ENCODE results near the gene WWP2.

DNA sequence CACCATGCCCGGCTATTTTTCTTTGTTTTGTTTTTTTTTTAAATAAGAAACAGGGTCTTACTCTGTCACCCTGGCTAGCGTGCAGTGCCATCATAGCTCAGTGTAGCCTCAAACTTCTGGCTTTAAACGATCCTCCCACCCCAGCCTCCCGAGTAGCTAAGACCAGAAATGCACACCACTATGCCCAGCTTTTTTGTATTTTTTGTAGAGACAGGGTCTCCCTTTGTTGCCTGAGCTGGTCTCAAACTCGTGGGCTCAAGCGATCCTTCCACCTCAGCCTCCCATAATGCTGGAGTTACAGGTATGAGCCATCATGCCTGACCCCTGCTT, 59.7 kb downstream of the WWP2 start:
- TF ChIP-seq ZNF138 (tag by site-specific recombination; IDR thresholded peaks at IDR 0.05; ENCODE audit: borderline replicate concordance) (no peak), ZBTB17 (tag by site-specific recombination; IDR thresholded peaks at IDR 0.05) (no peak), CTCF (tag by site-specific recombination; IDR thresholded peaks at IDR 0.05) (no peak), ZNF561 (tag by site-specific recombination; IDR thresholded peaks at IDR 0.05; ENCODE audit: borderline replicate concordance) (no peak), ZNF624 (tag by site-specific recombination; IDR thresholded peaks at IDR 0.05) (no peak), ZBTB7A (tag by site-specific recombination; IDR thresholded peaks at IDR 0.05; ENCODE audit: low read depth) (no peak), ZSCAN30 (tag by site-specific recombination; IDR thresholded peaks at IDR 0.05) (no peak), ZNF777 (tag by site-specific recombination; IDR thresholded peaks at IDR 0.05; ENCODE audit: borderline replicate concordance) (no peak), REST (tag by site-specific recombination; IDR thresholded peaks at IDR 0.05) (no peak)
- TF ChIP-seq, protein P1, sequence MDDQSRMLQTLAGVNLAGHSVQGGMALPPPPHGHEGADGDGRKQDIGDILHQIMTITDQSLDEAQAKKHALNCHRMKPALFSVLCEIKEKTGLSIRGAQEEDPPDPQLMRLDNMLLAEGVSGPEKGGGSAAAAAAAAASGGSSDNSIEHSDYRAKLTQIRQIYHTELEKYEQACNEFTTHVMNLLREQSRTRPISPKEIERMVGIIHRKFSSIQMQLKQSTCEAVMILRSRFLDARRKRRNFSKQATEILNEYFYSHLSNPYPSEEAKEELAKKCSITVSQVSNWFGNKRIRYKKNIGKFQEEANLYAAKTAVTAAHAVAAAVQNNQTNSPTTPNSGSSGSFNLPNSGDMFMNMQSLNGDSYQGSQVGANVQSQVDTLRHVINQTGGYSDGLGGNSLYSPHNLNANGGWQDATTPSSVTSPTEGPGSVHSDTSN (CRISPR knock-in tag; IDR thresholded peaks at IDR 0.05) = no peak
- TF ChIP-seq, protein P2, sequence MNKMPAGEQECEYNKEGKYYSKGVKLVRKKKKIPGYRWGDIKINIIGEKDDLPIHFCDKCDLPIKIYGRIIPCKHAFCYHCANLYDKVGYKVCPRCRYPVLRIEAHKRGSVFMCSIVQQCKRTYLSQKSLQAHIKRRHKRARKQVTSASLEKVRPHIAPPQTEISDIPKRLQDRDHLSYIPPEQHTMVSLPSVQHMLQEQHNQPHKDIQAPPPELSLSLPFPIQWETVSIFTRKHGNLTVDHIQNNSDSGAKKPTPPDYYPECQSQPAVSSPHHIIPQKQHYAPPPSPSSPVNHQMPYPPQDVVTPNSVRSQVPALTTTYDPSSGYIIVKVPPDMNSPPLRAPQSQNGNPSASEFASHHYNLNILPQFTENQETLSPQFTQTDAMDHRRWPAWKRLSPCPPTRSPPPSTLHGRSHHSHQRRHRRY (tag by site-specific recombination; IDR thresholded peaks at IDR 0.05) = no peak
- TF ChIP-seq, protein P3, sequence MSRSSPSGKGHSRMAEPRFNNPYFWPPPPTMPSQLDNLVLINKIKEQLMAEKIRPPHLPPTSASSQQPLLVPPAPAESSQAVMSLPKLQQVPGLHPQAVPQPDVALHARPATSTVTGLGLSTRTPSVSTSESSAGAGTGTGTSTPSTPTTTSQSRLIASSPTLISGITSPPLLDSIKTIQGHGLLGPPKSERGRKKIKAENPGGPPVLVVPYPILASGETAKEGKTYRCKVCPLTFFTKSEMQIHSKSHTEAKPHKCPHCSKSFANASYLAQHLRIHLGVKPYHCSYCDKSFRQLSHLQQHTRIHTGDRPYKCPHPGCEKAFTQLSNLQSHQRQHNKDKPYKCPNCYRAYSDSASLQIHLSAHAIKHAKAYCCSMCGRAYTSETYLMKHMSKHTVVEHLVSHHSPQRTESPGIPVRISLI (tag by site-specific recombination; IDR thresholded peaks at IDR 0.05) = no peak
- TF ChIP-seq, protein P4, sequence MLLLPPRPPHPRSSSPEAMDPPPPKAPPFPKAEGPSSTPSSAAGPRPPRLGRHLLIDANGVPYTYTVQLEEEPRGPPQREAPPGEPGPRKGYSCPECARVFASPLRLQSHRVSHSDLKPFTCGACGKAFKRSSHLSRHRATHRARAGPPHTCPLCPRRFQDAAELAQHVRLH (tag by site-specific recombination; IDR thresholded peaks at IDR 0.05) = no peak

Data from HEK293 (cell line).